ENCODE data around the gene PRKAR2A. TPM values are rescaled to one million over a fixed set of nuclear protein-coding genes. Genes with fewer than 3 reads are reported as not detected.
"Not testable (repeated sequence)": the region's sequence is repeated elsewhere in the genome, so short reads cannot be mapped to it uniquely, and the experiment has no call there.

PRKAR2A gene
- total RNA-seq, 1 donor from 2014 or later: 55.5 TPM

- Mint-ChIP-seq H3K27ac (ENCODE audit: unreplicated experiment) (no peak overlapping the region), H3K9me3 (ENCODE audit: unreplicated experiment) (no peaks in the 10 kb centered on the region), H3K36me3 (ENCODE audit: unreplicated experiment) (no peaks in the 10 kb centered on the region), H3K27me3 (ENCODE audit: unreplicated experiment) (no peaks in the 10 kb centered on the region), H3K4me3 (ENCODE audit: unreplicated experiment) (no peak overlapping the region), H3K4me1 (ENCODE audit: low read depth, unreplicated experiment) (no peaks in the 10 kb centered on the region)
- no peak for TF ChIP-seq CTCF (IDR thresholded peaks at IDR 0.05; ENCODE audit: partially characterized antibody, unreplicated experiment)
- no peak for DNase-seq
These were observed 42.7 kb downstream of the PRKAR2A start for GRCh38 chr3:48804930-48805329.

DNA sequence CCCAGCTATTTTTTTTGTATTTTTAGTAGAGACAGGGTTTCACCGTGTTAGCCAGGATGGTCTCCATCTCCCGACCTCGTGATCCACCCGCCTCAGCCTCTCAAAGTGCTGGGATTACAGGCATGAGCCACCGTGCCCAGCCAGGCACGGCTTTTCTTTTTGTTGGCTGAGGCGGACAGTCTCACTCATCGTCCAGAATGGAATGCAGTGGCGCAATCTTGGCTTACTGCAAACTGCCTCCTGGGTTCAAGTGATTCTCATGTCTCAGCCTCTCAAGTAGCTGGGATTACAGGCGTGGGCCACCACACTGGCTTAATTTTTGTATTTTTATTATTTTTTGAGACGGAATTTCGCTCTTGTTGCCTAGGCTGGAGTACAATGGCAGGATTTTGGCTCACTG, 46.8 kb downstream of the PRKAR2A start:
- H3K4me1 Mint-ChIP-seq (ENCODE audit: low read depth, unreplicated experiment); DNase-seq; H3K27ac Mint-ChIP-seq (ENCODE audit: unreplicated experiment); H3K27me3 Mint-ChIP-seq (ENCODE audit: unreplicated experiment); H3K4me3 Mint-ChIP-seq (ENCODE audit: unreplicated experiment); H3K9me3 Mint-ChIP-seq (ENCODE audit: unreplicated experiment); H3K36me3 Mint-ChIP-seq (ENCODE audit: unreplicated experiment): not testable (repeated sequence)

DNA sequence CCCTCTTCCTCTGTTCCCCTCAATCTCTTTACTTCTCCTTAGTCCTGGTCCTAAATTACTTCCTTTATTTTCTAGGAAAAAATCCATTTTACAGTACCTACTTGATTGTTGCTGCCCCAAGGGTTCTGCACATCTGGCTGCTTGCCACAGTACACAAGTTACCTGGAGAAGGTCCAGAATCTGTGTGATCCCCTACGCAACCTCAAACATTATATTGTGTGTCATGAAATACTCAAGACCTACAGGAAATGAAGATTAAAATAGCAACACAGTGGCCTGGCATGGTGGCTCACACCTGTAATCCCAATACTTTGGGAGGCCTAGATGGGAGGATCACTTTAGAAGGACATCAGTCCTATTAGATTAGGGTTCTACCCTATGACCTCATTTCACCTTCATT, 48.7 kb downstream of the PRKAR2A start:
- Mint-ChIP-seq H3K4me1 (ENCODE audit: low read depth, unreplicated experiment) (no peaks in the 10 kb centered on the region), H3K27me3 (ENCODE audit: unreplicated experiment) (no peaks in the 10 kb centered on the region), H3K36me3 (ENCODE audit: unreplicated experiment) (no peaks in the 10 kb centered on the region), H3K27ac (ENCODE audit: unreplicated experiment) (no peak overlapping the region), H3K9me3 (ENCODE audit: unreplicated experiment) (peaks cover 2% of the 10 kb centered on the region), H3K4me3 (ENCODE audit: unreplicated experiment) (no peak overlapping the region)
- no peak for TF ChIP-seq CTCF (IDR thresholded peaks at IDR 0.05; ENCODE audit: partially characterized antibody, unreplicated experiment)
- DNase-seq: no peak

DNA sequence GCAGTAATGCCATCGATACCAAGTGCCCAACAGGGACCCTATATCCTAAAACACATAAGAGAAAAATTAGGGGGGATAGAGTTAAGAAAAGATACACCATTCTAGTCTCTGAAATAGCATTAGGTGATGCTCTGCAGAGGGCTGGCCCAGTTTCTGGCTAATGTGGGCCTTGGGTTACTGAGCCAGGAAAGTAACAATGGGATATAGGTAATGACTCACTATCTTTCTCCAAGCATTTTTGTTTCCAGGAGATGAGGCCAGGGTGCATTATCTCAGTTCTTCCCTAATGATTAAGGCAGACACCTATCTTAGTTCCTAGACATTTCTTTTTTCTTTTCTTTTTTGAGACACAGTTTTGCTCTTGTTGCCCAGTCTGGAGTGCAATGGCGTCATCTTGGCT, 50.0 kb downstream of the PRKAR2A start:
- Mint-ChIP-seq H3K36me3 (ENCODE audit: unreplicated experiment) (no peaks in the 10 kb centered on the region), H3K27me3 (ENCODE audit: unreplicated experiment) (no peaks in the 10 kb centered on the region), H3K9me3 (ENCODE audit: unreplicated experiment) (peaks cover 2% of the 10 kb centered on the region), H3K27ac (ENCODE audit: unreplicated experiment) (no peak overlapping the region), H3K4me3 (ENCODE audit: unreplicated experiment) (no peak overlapping the region), H3K4me1 (ENCODE audit: low read depth, unreplicated experiment) (no peaks in the 10 kb centered on the region)
- DNase-seq: no peak
- TF ChIP-seq CTCF (IDR thresholded peaks at IDR 0.05; ENCODE audit: partially characterized antibody, unreplicated experiment): no peak

- Mint-ChIP-seq H3K4me3 (ENCODE audit: unreplicated experiment) (no peak overlapping the region), H3K27me3 (ENCODE audit: unreplicated experiment) (no peaks in the 10 kb centered on the region), H3K27ac (ENCODE audit: unreplicated experiment) (no peak overlapping the region), H3K9me3 (ENCODE audit: unreplicated experiment) (peaks cover 2% of the 10 kb centered on the region), H3K36me3 (ENCODE audit: unreplicated experiment) (no peaks in the 10 kb centered on the region), H3K4me1 (ENCODE audit: low read depth, unreplicated experiment) (no peaks in the 10 kb centered on the region)
- no peak for DNase-seq
- TF ChIP-seq CTCF (IDR thresholded peaks at IDR 0.05; ENCODE audit: partially characterized antibody, unreplicated experiment): no peak
These were observed 51.5 kb downstream of the PRKAR2A start for GRCh38 chr3:48795997-48796732.

DNA sequence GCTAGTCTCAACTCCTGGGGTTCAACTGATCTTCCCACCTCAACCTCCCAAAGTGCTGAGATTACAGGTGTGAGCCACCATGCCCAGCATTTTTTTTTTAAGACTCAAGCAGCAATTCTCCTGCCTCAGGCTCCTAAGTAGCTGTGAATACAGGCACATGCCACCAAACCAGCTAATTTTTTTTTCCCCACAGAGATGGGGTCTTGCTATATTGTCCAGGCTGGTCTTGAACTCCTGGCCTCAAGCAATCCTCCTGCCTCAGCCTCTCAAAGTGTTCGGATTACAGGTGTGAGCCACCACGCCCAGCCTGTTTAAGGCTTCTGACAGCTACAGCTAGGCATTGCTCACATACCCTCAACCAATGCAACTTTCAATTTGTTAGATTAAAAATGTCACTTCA, 54.2 kb downstream of the PRKAR2A start:
- H3K4me1 Mint-ChIP-seq (ENCODE audit: low read depth, unreplicated experiment); H3K27me3 Mint-ChIP-seq (ENCODE audit: unreplicated experiment); H3K4me3 Mint-ChIP-seq (ENCODE audit: unreplicated experiment); H3K36me3 Mint-ChIP-seq (ENCODE audit: unreplicated experiment); H3K27ac Mint-ChIP-seq (ENCODE audit: unreplicated experiment); H3K9me3 Mint-ChIP-seq (ENCODE audit: unreplicated experiment); DNase-seq: not testable (repeated sequence)

Data from glutamatergic neuron (in vitro differentiated cells).